ENCODE data around the gene RIPK4. TPM values are rescaled to one million over a fixed set of nuclear protein-coding genes. Genes with fewer than 3 reads are reported as not detected.

RIPK4 gene
- total RNA-seq, 5 donors from 2014 or later (not counting 1 experiment from before 2014, with no cell fraction given): 0.30 to 2.1 (median 0.63) TPM

- no peak overlapping the region for H3K4me3 ChIP-seq (ENCODE audit: control insufficient read depth in 1 of 2, extremely low read depth in 1 of 2, low read length in 1 of 2)
- H3K4me1 Mint-ChIP-seq: peaks cover 9 to 13% (median 9%) of the 10 kb centered on the region in 3 donors
- H3K27me3 ChIP-seq (replicated peaks in 1 of 2; ENCODE audit: control insufficient read depth in 2 of 2, extremely low read depth in 1 of 2, insufficient read depth in 2 of 2, low read length in 1 of 2): peaks cover 0 to 55% of the 10 kb centered on the region in 2 experiments
- no peaks in the 10 kb centered on the region for H3K36me3 ChIP-seq (ENCODE audit: control insufficient read depth in 2 of 2, extremely low read depth in 1 of 2, insufficient read depth in 1 of 2, low read length in 1 of 2)
- DNase-seq (peak in 1 of 35 experiments; percentile 23), ATAC-seq (replicated peaks in 1 of 4) (no peak)
- no peak overlapping the region for H3K27ac ChIP-seq (ENCODE audit: low read length)
- 40% methylated on average over 42 of the region's 45 CpGs for WGBS (ENCODE audit: insufficient coverage)
- ChIA-PET POLR2A (no interaction called here), CTCF (interaction anchor here in 1 of 2 donors (0.7 kb wide), 1 partner anchor 496 kb away, joined by 3 read pairs; no protein-coding TSS in a partner anchor)
- no peaks in the 10 kb centered on the region for H3K9me3 ChIP-seq
- peaks cover 0 to 7% of the 10 kb centered on the region in 2 experiments for H3K4me1 ChIP-seq (ENCODE audit: control insufficient read depth in 1 of 2, extremely low read depth in 1 of 2, insufficient read depth in 2 of 2, low read length in 2 of 2)
- H3K27me3 Mint-ChIP-seq: peaks cover 58 to 72% of the 10 kb centered on the region in 2 donors
- no peaks in the 10 kb centered on the region for H3K9me3 Mint-ChIP-seq
- H3K36me3 Mint-ChIP-seq: no peaks in the 10 kb centered on the region
- H3K4me3 Mint-ChIP-seq: no peak overlapping the region
- no peak overlapping the region for H3K27ac Mint-ChIP-seq
Observed at GRCh38 chr21:41777951-41778815, 11.3 kb upstream of the RIPK4 start.

GRCh38 chr21:41776778-41777177 is 9.9 kb upstream of the RIPK4 start:
- peaks cover 0 to 58% of the 10 kb centered on the region in 2 experiments for H3K27me3 ChIP-seq (replicated peaks in 1 of 2; ENCODE audit: control insufficient read depth in 2 of 2, extremely low read depth in 1 of 2, insufficient read depth in 2 of 2, low read length in 1 of 2)
- peaks cover 9 to 12% (median 9%) of the 10 kb centered on the region in 3 donors for H3K4me1 Mint-ChIP-seq
- CTCF ChIA-PET: interaction anchor here in 1 of 2 donors (0.6 kb wide), 1 partner anchor 32 kb away, joined by 4 read pairs; no protein-coding TSS in a partner anchor

DNA sequence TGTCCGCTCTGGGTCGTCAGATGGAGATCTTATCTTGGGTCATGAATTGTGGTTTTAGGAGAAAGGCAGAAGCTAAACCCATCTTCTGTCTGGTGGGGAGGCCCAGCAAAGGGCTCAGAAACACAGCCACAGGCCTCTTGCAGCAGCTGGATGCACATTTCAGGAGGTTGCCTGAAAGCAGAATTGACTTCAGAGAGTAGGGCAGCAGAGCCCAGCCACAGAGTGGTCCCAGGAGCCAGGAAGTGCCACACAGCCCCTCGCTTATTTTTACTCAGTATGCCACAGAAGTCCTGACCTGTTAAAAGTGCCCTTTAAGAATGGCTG is 8.3 kb upstream of the RIPK4 start:
- DNase-seq: no peak
- ChIA-PET CTCF (no interaction called here), POLR2A (interaction anchor here in 1 of 2 donors (0.5 kb wide), 2 partner anchors 231 to 405 kb away, joined by 3 to 5 read pairs; no protein-coding TSS in a partner anchor)
- Histone ChIP-seq H3K4me1 (ENCODE audit: control insufficient read depth in 1 of 2, extremely low read depth in 1 of 2, insufficient read depth in 2 of 2, low read length in 2 of 2) (peaks cover 0 to 7% of the 10 kb centered on the region in 2 experiments), H3K27ac (ENCODE audit: low read length) (no peak overlapping the region), H3K4me3 (ENCODE audit: control insufficient read depth in 1 of 2, extremely low read depth in 1 of 2, low read length in 1 of 2) (no peak overlapping the region), H3K9me3 (no peaks in the 10 kb centered on the region), H3K36me3 (ENCODE audit: control insufficient read depth in 2 of 2, extremely low read depth in 1 of 2, insufficient read depth in 1 of 2, low read length in 1 of 2) (no peaks in the 10 kb centered on the region), H3K27me3 (replicated peaks in 1 of 2; ENCODE audit: control insufficient read depth in 2 of 2, extremely low read depth in 1 of 2, insufficient read depth in 2 of 2, low read length in 1 of 2) (peaks cover 0 to 64% of the 10 kb centered on the region in 2 experiments)
- Mint-ChIP-seq H3K36me3 (no peaks in the 10 kb centered on the region), H3K4me3 (no peak overlapping the region), H3K4me1 (peaks cover 9 to 15% (median 9%) of the 10 kb centered on the region in 3 donors), H3K27me3 (peaks cover 55 to 80% of the 10 kb centered on the region in 2 donors), H3K9me3 (no peaks in the 10 kb centered on the region), H3K27ac (no peak overlapping the region)
- no peak for ATAC-seq (replicated peaks in 1 of 4)
- 49% methylated on average over 3 of the region's 3 CpGs for WGBS (ENCODE audit: insufficient coverage)

More at GRCh38 chr21:41776778-41777177, 9.9 kb upstream of the RIPK4 start:
- Histone ChIP-seq H3K9me3 (no peaks in the 10 kb centered on the region), H3K27ac (ENCODE audit: low read length) (no peak overlapping the region), H3K4me3 (ENCODE audit: control insufficient read depth in 1 of 2, extremely low read depth in 1 of 2, low read length in 1 of 2) (no peak overlapping the region), H3K4me1 (ENCODE audit: control insufficient read depth in 1 of 2, extremely low read depth in 1 of 2, insufficient read depth in 2 of 2, low read length in 2 of 2) (peaks cover 0 to 7% of the 10 kb centered on the region in 2 experiments), H3K36me3 (ENCODE audit: control insufficient read depth in 2 of 2, extremely low read depth in 1 of 2, insufficient read depth in 1 of 2, low read length in 1 of 2) (no peaks in the 10 kb centered on the region)
- 83% methylated on average over 2 of the region's 4 CpGs for WGBS (ENCODE audit: insufficient coverage)
- Mint-ChIP-seq H3K4me3 (no peak overlapping the region), H3K27ac (no peak overlapping the region), H3K27me3 (peaks cover 65 to 77% of the 10 kb centered on the region in 2 donors), H3K36me3 (no peaks in the 10 kb centered on the region), H3K9me3 (no peaks in the 10 kb centered on the region)
- no peak for ATAC-seq (replicated peaks in 1 of 4)
- no peak for DNase-seq
- POLR2A ChIA-PET: no interaction called here

GRCh38 chr21:41774467-41775148 is 7.8 kb upstream of the RIPK4 start:
- POLR2A ChIA-PET: interaction anchor here in 1 of 2 donors (0.5 kb wide), 1 partner anchor 231 kb away, joined by 3 read pairs; no protein-coding TSS in a partner anchor
- DNase-seq (no peak), ATAC-seq (replicated peaks in 1 of 4) (no peak)
- CTCF ChIA-PET: no interaction called here
- H3K4me1 ChIP-seq (ENCODE audit: control insufficient read depth in 1 of 2, extremely low read depth in 1 of 2, insufficient read depth in 2 of 2, low read length in 2 of 2): peaks cover 0 to 7% of the 10 kb centered on the region in 2 experiments
- no peaks in the 10 kb centered on the region for H3K9me3 ChIP-seq
- Mint-ChIP-seq H3K27me3 (peaks cover 53 to 80% of the 10 kb centered on the region in 2 donors), H3K4me1 (peaks cover 8 to 14% (median 8%) of the 10 kb centered on the region in 3 donors), H3K9me3 (no peaks in the 10 kb centered on the region), H3K36me3 (no peaks in the 10 kb centered on the region), H3K27ac (no peak overlapping the region), H3K4me3 (no peak overlapping the region)
- no peak overlapping the region for H3K4me3 ChIP-seq (ENCODE audit: control insufficient read depth in 1 of 2, extremely low read depth in 1 of 2, low read length in 1 of 2)
- no CpG with 5 or more reads among the region's 10 CpGs for WGBS (ENCODE audit: insufficient coverage)
- H3K36me3 ChIP-seq (ENCODE audit: control insufficient read depth in 2 of 2, extremely low read depth in 1 of 2, insufficient read depth in 1 of 2, low read length in 1 of 2): no peaks in the 10 kb centered on the region
- no peak overlapping the region for H3K27ac ChIP-seq (ENCODE audit: low read length)
- peaks cover 0 to 65% of the 10 kb centered on the region in 2 experiments for H3K27me3 ChIP-seq (replicated peaks in 1 of 2; ENCODE audit: control insufficient read depth in 2 of 2, extremely low read depth in 1 of 2, insufficient read depth in 2 of 2, low read length in 1 of 2)

DNA sequence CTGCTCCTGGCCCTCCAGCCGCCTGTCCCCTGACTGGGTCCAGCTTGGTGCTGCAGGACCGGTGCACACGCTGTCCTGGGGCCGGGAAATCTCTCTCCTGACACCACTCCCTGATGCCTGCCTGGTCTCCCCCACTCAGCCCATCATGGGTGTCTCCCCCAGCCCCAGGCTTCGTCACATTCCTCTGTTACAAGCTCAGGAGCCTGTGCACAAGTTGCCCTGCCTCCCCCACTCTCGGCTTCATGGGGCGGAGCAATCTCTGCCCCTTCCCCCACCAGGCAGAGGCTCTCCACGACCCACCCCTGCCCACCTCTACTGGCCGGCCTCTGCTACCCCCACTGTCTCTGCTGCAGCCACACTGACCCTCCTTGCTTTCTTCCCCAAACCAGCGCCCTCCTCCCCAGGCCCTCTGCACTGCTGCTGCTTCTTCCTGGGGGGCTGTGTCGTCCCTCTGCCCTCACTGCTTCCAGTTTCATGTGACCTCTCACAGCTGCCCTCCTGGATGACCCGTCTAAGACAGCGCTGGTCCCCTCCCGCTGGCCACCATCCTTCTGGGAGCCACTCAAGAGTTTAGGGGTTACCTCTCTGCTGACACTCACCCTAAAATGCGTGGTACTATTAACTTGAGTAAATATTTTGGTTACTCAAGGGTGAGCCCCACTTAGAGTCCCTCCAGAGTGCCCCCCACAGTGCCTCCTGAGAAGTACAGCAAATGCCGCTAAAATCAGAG is 5.7 kb upstream of the RIPK4 start:
- CTCF ChIA-PET: no interaction called here
- H3K27ac Mint-ChIP-seq: no peak overlapping the region
- no peak overlapping the region for H3K4me3 ChIP-seq (ENCODE audit: control insufficient read depth in 1 of 2, extremely low read depth in 1 of 2, low read length in 1 of 2)
- ATAC-seq (replicated peaks in 1 of 4): no peak
- peaks cover 50 to 81% of the 10 kb centered on the region in 2 donors for H3K27me3 Mint-ChIP-seq
- no peaks in the 10 kb centered on the region for H3K9me3 ChIP-seq
- no peak overlapping the region for H3K4me3 Mint-ChIP-seq
- H3K36me3 ChIP-seq (ENCODE audit: control insufficient read depth in 2 of 2, extremely low read depth in 1 of 2, insufficient read depth in 1 of 2, low read length in 1 of 2): no peaks in the 10 kb centered on the region
- POLR2A ChIA-PET: no interaction called here
- peaks cover 8 to 15% of the 10 kb centered on the region in 2 experiments for H3K4me1 ChIP-seq (ENCODE audit: control insufficient read depth in 1 of 2, extremely low read depth in 1 of 2, insufficient read depth in 2 of 2, low read length in 2 of 2)
- DNase-seq: no peak
- peaks cover 16 to 21% (median 17%) of the 10 kb centered on the region in 3 donors for H3K4me1 Mint-ChIP-seq
- no peaks in the 10 kb centered on the region for H3K9me3 Mint-ChIP-seq
- H3K27ac ChIP-seq (ENCODE audit: low read length): no peak overlapping the region
- no peaks in the 10 kb centered on the region for H3K36me3 Mint-ChIP-seq
- H3K27me3 ChIP-seq (replicated peaks in 1 of 2; ENCODE audit: control insufficient read depth in 2 of 2, extremely low read depth in 1 of 2, insufficient read depth in 2 of 2, low read length in 1 of 2): peaks cover 5 to 67% of the 10 kb centered on the region in 2 experiments
- 61% methylated on average over 12 of the region's 16 CpGs for WGBS (ENCODE audit: insufficient coverage)

- Mint-ChIP-seq H3K9me3 (no peaks in the 10 kb centered on the region), H3K36me3 (no peaks in the 10 kb centered on the region), H3K4me1 (peaks cover 22 to 28% (median 22%) of the 10 kb centered on the region in 3 donors), H3K27me3 (peaks cover 52 to 78% of the 10 kb centered on the region in 2 donors), H3K4me3 (no peak overlapping the region), H3K27ac (no peak overlapping the region)
- WGBS (ENCODE audit: insufficient coverage): 79% methylated on average over 6 of the region's 7 CpGs
- Histone ChIP-seq H3K9me3 (no peaks in the 10 kb centered on the region), H3K27ac (ENCODE audit: low read length) (no peak overlapping the region), H3K4me3 (ENCODE audit: control insufficient read depth in 1 of 2, extremely low read depth in 1 of 2, low read length in 1 of 2) (no peak overlapping the region), H3K27me3 (replicated peaks in 1 of 2; ENCODE audit: control insufficient read depth in 2 of 2, extremely low read depth in 1 of 2, insufficient read depth in 2 of 2, low read length in 1 of 2) (peaks cover 5 to 72% of the 10 kb centered on the region in 2 experiments), H3K36me3 (ENCODE audit: control insufficient read depth in 2 of 2, extremely low read depth in 1 of 2, insufficient read depth in 1 of 2, low read length in 1 of 2) (no peaks in the 10 kb centered on the region), H3K4me1 (ENCODE audit: control insufficient read depth in 1 of 2, extremely low read depth in 1 of 2, insufficient read depth in 2 of 2, low read length in 2 of 2) (peaks cover 16 to 24% of the 10 kb centered on the region in 2 experiments)
- no peak for ATAC-seq (replicated peaks in 1 of 4)
- ChIA-PET POLR2A (no interaction called here), CTCF (no interaction called here)
- DNase-seq: no peak
Observed at GRCh38 chr21:41771625-41771945, 4.7 kb upstream of the RIPK4 start.

Measured in T-cell (primary cell).